K562 (cell line): ENCODE results near the gene H2BK1. TPM values are rescaled to one million over a fixed set of nuclear protein-coding genes. Genes with fewer than 3 reads are reported as not detected.

Experiments used
- EWSR1 ChIP-seq: fragments of 450-650 bp; IDR thresholded peaks from 2 replicates; pipeline ENCODE4 v1.6.1; 2018; ENCODE audit warnings: borderline replicate concordance, mild to moderate bottlenecking, low read depth, moderate library complexity; ENCODE audit not compliant: partially characterized antibody
- FOXP1 ChIP-seq: sonication (generic); formaldehyde crosslinking; IDR thresholded peaks from 2 replicates; pipeline ENCODE4 v1.8.0; 2022; ENCODE audit warnings: mild to moderate bottlenecking, missing genetic modification reagents
- KAT7 ChIP-seq: sonication (generic); formaldehyde crosslinking; IDR thresholded peaks from 2 replicates; pipeline ENCODE4 v1.8.0; 2022; ENCODE audit warnings: missing genetic modification reagents, mild to moderate bottlenecking, borderline replicate concordance
- LEF1 ChIP-seq: fragments of 450-650 bp; IDR thresholded peaks from 2 replicates; pipeline ENCODE4 v1.6.1; 2016; ENCODE audit warnings: mild to moderate bottlenecking
- NEUROD1 ChIP-seq: fragments of 150-350 bp; IDR thresholded peaks from 2 replicates; pipeline ENCODE4 v1.6.1; 2014; ENCODE audit warnings: borderline replicate concordance, low read length, low read depth; ENCODE audit not compliant: partially characterized antibody
- polyA plus RNA-seq, 8 experiments: library from polyadenylated mRNA; depleted of rRNA in 4 of 8; stranded (reverse) in 5 of 8; unstranded in 3 of 8; fragments of >200 nt; fragmentation: Nextera tagmentation in 2 of 8; fragmentation: Illumina TruSeq in 1 of 8; extraction: Ambion mirVana in 2 of 8; extraction: Trizol in 1 of 8; gene quantifications; 2 replicates each; pipeline versions ENCODE4 v1.2.1 to v1.2.3, GENCODE V29; 2011 to 2014; ENCODE audit warnings: inconsistent platforms in 1 of 8, missing spikeins in 1 of 8
- total RNA-seq, 7 experiments: library from RNA; depleted of rRNA in 6 of 7; stranded (reverse); fragments of >200 nt in 6 of 7; fragmentation: Illumina TruSeq in 2 of 7; extraction: Trizol in 2 of 7; gene quantifications; 2 replicates each; pipeline versions ENCODE4 v1.2.1 to v1.2.3, GENCODE V29; 2011 to 2021; ENCODE audit warnings: low replicate concordance in 1 of 7
- TF ChIP-seq, protein P1 (sequence below), 2 experiments: fragments of 450-650 bp; IDR thresholded peaks; 2 replicates each; pipeline ENCODE4 v1.6.1; 2016; ENCODE audit warnings: mild to moderate bottlenecking in 2 of 2, borderline replicate concordance in 1 of 2, low read depth in 1 of 2, moderate library complexity in 1 of 2
- TF ChIP-seq, protein P2 (sequence below): sonication (generic); formaldehyde crosslinking; IDR thresholded peaks from 2 replicates; pipeline ENCODE4 v1.8.0; 2022; ENCODE audit warnings: mild to moderate bottlenecking, missing genetic modification reagents

The H2BK1 gene
- total and polyA plus RNA-seq, 9 of the 15 experiments (the other 6 are each of a cell fraction or from before 2014, with no cell fraction given): not detected

DNA sequence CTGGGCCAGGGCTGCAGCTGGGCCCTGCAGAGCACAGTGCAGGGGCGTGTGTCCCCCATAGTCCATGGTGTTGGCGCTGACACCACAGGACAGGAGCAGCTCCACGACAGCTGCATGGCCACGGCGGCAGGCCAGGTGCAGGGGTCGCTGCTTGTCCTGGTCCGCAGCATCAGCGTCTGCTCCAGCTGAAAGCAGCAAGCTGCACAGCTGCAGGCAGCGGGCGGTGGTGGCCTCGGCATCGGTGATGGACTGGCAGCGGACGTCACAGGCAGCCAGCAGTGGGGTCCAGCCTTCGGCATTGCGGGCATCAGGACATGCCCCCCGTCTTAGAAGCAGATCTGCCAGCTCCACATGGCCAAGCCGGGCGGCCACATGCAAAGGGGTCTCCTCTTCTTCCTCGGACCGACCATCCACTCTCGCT, 29.3 kb downstream of the H2BK1 start (continued):
- TF ChIP-seq, protein P1, sequence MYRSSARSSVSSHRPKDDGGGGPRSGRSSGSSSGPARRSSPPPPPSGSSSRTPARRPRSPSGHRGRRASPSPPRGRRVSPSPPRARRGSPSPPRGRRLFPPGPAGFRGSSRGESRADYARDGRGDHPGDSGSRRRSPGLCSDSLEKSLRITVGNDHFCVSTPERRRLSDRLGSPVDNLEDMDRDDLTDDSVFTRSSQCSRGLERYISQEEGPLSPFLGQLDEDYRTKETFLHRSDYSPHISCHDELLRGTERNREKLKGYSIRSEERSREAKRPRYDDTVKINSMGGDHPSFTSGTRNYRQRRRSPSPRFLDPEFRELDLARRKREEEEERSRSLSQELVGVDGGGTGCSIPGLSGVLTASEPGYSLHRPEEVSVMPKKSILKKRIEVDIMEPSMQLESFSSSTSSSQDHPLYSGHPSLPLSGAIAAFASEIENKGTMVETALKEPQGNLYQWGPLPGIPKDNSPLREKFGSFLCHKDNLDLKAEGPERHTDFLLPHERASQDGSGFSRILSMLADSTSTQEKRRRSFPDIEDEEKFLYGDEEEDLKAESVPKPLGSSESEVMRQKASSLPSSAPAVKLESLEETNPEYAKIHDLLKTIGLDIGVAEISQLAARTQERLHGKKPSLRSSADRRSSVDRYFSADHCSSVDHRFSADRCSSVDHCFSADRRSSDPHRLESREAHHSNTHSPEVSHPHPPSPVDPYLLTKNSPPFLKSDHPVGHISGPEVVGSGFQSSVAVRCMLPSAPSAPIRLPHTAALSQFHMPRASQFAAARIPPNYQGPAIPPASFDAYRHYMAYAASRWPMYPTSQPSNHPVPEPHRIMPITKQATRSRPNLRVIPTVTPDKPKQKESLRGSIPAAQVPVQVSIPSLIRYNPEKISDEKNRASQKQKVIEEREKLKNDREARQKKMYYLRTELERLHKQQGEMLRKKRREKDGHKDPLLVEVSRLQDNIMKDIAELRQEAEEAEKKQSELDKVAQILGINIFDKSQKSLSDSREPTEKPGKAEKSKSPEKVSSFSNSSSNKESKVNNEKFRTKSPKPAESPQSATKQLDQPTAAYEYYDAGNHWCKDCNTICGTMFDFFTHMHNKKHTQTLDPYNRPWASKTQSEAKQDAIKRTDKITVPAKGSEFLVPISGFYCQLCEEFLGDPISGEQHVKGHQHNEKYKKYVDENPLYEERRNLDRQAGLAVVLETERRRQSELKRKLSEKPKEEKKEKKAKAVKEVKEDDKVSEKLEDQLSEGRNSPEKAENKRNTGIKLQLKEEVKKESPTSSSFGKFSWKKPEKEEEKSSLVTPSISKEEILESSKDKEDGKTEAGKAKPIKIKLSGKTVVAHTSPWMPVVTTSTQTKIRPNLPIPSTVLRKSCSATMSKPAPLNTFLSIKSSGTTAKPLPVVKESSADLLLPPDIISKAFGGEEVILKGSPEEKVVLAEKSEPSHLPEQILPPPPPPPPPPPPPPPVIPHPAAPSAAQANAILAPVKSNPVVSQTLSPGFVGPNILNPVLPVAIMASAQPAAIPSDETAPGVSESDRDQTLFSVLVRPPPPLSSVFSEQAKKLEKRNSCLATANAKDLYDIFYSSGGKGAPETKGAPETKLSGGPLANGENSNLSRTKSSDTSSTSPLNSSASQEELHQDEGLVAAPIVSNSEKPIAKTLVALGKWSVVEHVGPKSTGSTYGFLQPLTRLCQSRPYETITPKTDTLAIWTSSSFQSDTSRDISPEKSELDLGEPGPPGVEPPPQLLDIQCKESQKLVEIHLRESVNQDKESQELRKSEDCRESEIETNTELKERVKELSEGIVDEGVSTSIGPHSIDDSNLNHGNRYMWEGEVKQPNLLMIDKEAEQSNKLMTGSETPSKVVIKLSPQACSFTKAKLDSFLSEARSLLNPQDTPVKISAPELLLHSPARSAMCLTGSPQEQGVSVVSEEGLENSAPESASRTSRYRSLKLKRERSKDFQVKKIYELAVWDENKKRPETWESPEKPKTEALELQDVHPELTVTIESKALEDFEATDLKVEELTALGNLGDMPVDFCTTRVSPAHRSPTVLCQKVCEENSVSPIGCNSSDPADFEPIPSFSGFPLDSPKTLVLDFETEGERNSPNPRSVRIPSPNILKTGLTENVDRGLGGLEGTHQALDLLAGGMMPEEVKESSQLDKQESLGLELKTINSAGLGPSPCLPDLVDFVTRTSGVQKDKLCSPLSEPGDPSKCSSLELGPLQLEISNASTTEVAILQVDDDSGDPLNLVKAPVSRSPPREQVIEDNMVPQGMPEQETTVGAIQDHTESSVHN (IDR thresholded peaks at IDR 0.05; ENCODE audit: borderline replicate concordance in 1 of 2, low read depth in 1 of 2): no peak
- TF ChIP-seq EWSR1 (no peak), LEF1 (no peak), KAT7 (CRISPR knock-in tag) (no peak), NEUROD1 (no peak), FOXP1 (CRISPR knock-in tag) (0 out of 2 replicates have a peak, but pooled peaks have one; percentile 31)
- TF ChIP-seq, protein P2, sequence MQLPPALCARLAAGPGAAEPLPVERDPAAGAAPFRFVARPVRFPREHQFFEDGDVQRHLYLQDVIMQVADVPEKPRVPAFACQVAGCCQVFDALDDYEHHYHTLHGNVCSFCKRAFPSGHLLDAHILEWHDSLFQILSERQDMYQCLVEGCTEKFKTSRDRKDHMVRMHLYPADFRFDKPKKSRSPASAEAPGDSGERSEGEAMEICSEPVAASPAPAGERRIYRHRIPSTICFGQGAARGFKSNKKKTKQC: peak; percentile 25; the same call in 1 of the 2 replicates
